ENCODE measurements around the gene ENPP7.

Gene ENPP7

GRCh38 chr17:79778504-79779083, 47.9 kb downstream of the ENPP7 start:
- no peak for DNase-seq (ENCODE audit: low spot score)

GRCh38 chr17:79779084-79779529, 48.4 kb downstream of the ENPP7 start:
- DNase-seq (ENCODE audit: low spot score), result no peak

GRCh38 chr17:79779661-79780365, 49.1 kb downstream of the ENPP7 start:
- no peak for DNase-seq (ENCODE audit: low spot score)

GRCh38 chr17:79781012-79781650, 50.4 kb downstream of the ENPP7 start:
- DNase-seq (ENCODE audit: low spot score), result no peak

- no peak for DNase-seq (ENCODE audit: low spot score)
Observed at GRCh38 chr17:79781736-79782575, 51.2 kb downstream of the ENPP7 start.

GRCh38 chr17:79783891-79784290, 53.1 kb downstream of the ENPP7 start:
- no peak for DNase-seq (ENCODE audit: low spot score)

- no peak for DNase-seq (ENCODE audit: low spot score)
Observed at GRCh38 chr17:79784353-79785016, 53.7 kb downstream of the ENPP7 start.

GRCh38 chr17:79785017-79785899, 54.5 kb downstream of the ENPP7 start:
- no peak for DNase-seq (ENCODE audit: low spot score)

GRCh38 chr17:79785900-79786810, 55.4 kb downstream of the ENPP7 start:
- no peak for DNase-seq (ENCODE audit: low spot score)

GRCh38 chr17:79786930-79787643, 56.3 kb downstream of the ENPP7 start:
- no peak for DNase-seq (ENCODE audit: low spot score)

GRCh38 chr17:79788455-79788854, 57.7 kb downstream of the ENPP7 start:
- DNase-seq (ENCODE audit: low spot score), result no peak

- DNase-seq (ENCODE audit: low spot score), result no peak
Observed at GRCh38 chr17:79788989-79789942, 58.5 kb downstream of the ENPP7 start.

- DNase-seq (ENCODE audit: low spot score), result no peak
Observed at GRCh38 chr17:79789943-79790804, 59.4 kb downstream of the ENPP7 start.

- no peak for DNase-seq (ENCODE audit: low spot score)
Observed at GRCh38 chr17:79790805-79791734, 60.3 kb downstream of the ENPP7 start.

GRCh38 chr17:79791735-79792161, 61.0 kb downstream of the ENPP7 start:
- DNase-seq (ENCODE audit: low spot score), result no peak
